Stimulated activated CD8-positive, alpha-beta memory T cell treated with anti-CD3 and anti-CD28 coated beads, Interleukin-4, amount 100 ng/mL, for 24 hours (primary cell): ENCODE measurements around the gene ANXA6.
A peak's percentile ranks its signal among the peaks of the same experiment; 100 is the strongest.

ENCODE experiments used
- DNase-seq: peaks from one replicate; pipeline ENCODE4 v3.0.0-alpha.2; 2020; ENCODE audit warnings: low read depth

ANXA6 gene

DNA sequence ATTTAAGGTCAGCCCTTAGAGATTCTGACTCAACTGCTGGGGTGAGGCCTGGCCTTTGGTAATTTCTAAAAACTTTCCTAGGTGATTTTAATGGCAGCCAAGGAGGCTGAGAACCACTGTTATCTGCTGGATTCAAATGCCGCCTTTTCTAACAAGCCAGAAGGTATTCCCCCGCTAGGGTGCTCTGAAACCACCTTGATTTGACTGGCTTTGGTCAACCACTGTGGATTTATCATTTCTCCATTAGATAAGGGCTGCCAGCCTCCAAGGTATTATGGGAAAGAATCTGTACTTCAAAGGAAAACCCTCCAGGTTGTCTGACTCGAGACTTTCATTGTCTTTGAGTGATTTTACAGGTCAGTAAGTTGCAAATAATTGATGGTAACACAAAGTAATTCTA, 4.3 kb downstream of the ANXA6 start:
- DNase-seq = no peak

- no peak for DNase-seq
Measured at GRCh38 chr5:151151793-151152192, 5.8 kb downstream of the ANXA6 start.

DNA sequence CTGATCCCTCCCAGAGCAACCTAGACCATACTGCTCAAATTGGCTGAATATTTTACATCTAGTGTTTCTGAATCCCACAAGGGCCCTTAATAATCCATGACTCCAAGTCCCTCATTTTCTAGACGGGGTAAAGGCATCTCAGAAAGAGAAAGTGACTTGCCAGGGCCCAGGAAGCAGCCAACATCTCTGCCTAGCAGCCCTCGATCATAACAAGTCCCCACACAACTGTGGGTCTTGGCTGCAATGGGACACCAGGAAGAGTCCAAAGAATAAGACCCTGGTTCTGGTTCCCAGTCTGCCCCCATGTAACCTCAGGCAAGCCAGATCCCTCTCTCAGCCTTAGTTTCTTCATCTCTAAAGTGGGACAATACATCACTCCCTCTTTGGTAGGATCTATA, 6.3 kb downstream of the ANXA6 start:
- no peak for DNase-seq

- DNase-seq = no peak
Measured at GRCh38 chr5:151150471-151151262, 6.9 kb downstream of the ANXA6 start.

DNA sequence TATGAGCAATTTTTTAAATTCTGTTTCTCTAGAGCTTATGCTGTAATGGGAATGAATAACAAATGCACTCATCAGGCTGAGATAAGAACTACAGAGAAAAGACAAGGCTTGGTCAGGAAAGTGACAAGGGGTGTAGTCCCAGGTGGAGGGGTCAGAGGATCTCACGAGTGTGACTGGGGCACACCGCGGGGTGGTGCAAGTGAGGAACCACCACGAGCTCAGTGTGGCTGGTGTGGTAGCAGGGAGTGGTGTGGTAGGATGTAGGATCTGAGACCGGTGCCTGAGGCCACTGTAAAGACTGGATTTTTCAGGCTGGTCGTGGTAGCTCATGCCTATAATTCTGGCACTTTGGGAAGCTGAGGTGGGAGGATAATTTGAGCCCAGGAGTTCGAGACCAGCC, 9.0 kb downstream of the ANXA6 start:
- DNase-seq = no peak

DNA sequence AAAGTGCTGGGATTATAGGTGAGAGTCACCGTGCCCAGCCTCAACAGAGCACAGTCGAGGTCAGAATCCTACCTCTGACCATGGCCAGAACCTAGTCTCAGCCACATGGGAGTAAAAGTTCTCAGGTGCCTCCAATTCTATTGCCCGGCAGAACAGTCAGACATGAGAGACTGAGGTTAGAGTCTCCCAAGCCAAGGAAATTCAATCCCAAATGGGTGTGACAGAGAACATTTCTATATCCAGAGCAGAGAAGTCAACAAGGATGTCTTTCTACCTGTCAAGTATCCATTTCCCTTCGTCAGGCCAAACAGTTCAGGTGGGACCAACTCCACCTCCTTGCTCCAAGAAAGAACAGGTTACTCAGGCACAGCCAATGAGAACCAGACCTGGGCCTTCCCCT, 10.5 kb downstream of the ANXA6 start:
- no peak for DNase-seq

GRCh38 chr5:151146061-151146460, 11.5 kb downstream of the ANXA6 start:
- DNase-seq = no peak

- DNase-seq = no peak
Measured at GRCh38 chr5:151144922-151145321, 12.7 kb downstream of the ANXA6 start.

- DNase-seq = no peak
Measured at GRCh38 chr5:151144275-151144674, 13.3 kb downstream of the ANXA6 start.

DNA sequence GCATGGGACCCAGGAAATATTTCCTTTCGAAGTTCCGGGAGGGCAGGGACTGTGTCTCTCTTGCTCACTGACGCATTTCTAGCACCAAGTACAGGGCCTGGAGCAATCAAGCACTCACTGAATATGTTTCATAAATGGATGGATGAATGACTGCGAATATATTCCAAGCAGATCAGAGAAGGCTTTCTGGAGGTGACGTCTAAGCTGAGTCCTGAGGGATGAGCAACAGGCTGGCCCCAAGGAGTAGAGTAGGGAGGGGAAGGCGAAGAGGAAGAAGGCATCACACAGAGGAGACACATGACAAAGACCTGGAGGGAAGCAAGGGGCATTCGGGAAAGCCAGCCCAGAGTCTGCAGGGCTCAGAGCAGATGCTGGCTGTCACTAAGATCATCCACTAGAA, 13.9 kb downstream of the ANXA6 start:
- DNase-seq = no peak

DNA sequence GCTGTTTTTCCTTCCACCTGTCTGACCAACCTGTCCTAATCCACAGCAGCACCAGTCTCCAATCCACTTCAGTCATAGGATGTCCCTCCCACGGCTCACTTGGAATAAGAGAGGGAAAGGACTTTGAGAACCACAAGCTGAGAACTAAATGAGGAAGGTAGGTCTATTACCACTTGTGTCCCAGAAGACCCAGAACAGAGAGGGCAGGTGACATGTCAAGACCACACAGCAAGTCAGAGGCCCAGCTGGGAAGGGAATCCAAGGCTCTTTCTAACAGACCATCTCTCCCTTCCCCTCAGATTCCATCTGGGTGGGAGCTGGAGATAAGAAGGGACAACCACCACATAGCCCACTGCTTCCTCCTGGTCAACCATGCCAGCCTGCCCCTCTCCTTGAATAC, 14.6 kb downstream of the ANXA6 start:
- no peak for DNase-seq

DNA sequence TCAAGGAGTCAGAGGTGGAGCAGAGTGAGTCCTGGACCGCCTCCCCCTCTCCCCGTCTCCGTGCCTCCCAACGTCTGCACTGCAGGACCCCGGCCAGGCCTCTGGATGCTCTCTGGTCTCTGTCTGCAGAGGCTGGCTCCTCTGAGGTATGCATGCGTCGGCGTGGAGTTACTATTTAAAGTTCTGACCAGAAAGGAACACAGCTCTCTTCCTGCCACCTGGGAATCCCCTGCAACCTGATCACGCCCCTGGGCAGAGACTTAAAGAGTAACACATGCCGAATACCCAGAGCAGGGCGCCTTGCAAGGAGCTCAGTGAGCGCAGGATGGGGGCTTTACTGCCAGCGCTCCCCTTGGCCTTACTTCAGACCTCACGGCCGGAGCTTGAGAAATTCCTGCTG, 16.0 kb downstream of the ANXA6 start:
- DNase-seq = peak; percentile 51

DNA sequence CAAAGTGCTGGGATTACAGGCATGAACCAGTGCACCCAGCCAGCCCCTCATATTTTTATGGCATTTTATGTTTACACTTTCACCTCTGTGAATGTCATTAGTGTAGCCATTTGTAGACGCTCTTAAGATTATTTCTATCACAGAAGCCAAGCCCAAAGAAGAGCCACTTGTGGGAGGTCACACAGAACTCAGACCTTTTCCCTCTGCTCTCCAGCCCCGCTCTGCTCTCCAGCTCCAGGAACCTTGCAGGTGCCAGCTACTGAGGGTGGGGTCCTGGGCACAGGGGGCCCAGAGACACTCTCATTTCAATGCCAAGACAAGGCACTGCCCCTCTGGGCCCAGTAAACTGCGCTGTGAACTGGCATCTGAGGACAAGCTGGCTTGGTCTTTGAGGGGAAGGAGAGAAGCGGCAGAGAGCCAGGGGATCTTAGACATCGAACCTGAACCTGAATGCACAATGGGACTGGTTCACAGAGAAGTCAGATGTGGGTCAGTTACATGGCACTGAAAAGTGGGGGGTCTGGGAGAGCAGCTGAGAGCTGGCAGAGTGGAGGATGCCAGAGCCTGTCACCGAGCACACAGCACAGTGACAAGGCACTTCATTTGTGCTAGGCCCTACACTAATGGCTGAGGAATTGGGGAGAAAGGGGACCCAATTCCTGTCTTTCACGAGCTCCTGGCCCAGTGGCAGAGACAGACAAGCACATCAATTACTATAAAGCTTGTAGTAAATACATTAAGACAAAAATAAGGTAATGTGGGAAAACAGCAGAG, 16.7 kb downstream of the ANXA6 start:
- DNase-seq = no peak

- no peak for DNase-seq
Measured at GRCh38 chr5:151139646-151140045, 17.9 kb downstream of the ANXA6 start.

DNA sequence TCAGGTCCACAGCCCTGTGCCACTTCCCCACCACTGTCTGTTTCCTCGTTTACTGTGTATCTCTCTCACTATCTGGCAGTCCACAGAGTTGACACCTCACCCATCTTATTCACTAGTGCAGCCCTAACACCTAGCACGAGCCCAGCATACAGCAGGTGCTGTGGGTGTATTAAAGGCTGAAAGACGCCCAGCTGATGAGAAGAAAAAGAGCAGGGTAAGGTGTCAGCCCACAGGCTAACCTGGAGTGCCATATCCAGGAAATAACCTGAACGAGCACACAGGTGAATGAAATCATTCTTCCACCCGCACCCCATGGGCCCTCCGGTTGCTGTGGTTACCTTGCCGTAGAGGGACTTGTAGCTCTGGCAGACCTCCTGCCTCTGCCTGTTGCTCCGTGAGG, 18.6 kb downstream of the ANXA6 start:
- no peak for DNase-seq

DNA sequence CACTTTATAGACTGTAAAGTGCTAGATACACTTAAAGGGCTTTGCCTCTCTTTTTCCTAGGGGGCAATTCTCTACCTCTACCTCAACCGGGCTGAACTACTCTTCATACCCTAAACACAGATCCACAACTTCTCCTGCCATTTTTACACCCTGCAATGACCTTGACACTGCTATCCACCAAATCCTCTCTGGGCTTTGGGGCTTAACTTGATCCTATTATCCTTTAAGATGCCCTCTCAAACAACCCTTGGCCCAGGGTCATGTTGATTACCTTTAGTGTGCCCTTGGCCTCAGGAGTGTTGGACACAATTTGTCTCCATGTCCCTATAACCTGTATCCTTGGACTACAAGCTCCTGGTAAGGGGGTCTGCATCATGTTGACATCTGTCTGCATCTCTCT, 19.5 kb downstream of the ANXA6 start:
- no peak for DNase-seq

DNA sequence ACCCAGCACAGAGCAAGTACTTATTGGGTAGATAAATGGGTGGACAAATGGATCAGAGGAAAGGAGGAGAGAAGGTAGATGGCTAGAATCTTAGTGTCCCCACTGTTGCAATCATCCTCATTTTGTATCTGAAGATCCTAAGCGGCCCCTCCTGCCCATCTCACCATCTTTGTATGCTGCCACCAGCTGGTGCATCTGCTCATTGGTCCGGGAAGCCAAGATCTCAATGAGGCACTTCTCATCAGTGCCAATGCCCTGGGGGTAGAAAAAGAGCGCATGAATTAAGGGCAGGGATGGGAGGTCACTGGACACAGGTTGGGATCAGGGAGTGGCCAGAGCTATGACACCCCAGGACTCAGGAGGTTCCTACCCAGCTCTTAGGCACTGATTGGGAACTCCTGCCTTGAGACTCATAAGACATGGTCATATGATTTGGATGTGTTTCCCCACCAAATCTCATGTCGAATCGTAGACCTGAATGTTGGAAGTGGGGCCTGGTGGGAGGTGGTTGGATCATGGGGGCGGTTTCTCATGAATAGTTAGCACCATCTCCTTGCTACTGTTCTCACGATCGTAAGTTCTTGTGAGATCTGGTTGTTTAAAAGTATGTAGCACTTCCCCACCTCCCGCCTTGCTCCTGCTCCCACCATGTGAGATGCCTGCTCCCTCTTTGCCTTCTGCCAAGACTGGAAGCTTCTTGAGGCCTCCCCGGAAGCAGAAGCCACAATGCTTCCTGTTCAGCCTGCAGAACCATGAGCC, 20.3 kb downstream of the ANXA6 start:
- no peak for DNase-seq

DNA sequence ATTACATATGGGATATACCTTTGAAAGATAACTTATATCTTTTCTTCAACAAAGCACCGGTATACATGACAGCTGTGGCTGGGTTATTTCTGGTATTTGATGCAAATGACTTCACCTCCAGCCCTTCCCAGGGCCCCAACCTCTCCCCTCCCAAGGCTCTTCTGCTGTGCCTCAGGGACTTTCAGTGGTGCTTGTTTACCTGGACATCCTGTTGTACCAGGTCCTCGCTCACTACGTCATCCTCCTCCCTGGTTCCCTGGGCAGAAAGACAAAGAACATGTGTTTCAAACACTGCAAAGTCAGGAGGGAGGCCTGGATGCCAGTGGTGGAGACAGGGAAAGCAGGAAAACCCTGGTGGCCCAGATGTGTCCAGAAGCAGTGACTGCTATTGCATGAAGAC, 23.4 kb downstream of the ANXA6 start:
- no peak for DNase-seq

DNA sequence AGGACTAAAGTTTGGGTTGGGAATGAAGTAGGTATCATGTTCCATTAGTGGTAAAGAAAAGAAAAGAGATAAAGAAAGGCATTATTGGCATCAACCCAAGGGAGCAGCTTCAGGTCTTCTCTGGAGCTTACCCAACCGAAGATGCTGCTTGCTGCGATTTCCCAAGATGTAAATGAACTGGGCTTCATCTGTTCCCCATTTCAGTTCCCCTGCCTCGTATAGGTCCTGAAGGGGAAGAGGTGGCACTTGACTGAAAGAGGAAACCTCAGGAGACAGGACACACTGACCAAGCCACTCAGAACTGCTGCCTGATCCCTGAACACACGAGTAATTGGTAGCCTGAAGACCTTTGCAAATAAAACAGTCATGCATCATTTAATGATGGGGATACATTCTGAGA, 24.6 kb downstream of the ANXA6 start:
- no peak for DNase-seq

DNA sequence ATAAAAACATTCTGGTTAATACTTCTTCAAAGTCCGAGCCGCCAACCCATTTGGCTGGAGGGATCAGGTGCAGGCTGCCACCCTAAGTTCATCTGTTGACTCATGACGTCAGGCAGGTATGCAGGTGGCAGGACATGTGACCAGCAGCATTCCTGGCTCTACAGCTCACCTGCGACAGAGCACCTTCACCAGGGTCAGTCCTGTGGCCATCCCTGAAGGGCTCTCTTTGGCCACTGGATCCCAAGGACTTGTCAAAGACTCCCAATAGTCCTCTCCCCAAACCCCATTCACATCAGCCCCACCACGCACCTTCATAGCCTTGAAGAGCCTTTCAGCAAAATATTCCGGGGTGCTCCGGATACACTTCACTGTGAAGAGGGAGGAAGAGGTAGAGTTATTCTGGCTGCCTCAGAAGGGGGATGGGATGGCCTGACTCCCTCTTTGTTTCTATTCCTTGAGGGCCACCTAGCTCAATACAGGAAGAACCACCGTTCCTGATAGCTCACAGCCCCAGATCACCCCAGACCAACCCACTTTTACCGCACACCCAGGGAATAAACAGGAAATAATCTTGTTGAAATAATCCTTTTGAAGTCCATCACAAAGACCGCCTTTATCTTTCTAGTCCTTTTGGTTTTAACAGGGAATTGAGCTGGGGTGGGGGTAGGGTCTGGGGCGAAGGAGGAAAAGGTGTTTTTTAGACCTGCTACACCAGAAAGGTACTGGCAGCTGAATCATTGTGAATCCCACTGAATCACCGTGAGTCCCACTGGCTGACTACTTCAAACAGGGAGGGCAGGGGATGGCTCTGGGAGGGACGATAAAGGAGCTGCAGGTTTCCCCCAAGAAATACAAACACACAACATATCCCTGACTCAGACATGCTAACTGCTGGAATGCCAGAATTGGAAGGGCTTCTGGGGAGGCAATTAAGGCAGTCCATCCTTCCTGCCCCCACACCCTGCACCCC, 26.4 kb downstream of the ANXA6 start:
- DNase-seq = no peak

DNA sequence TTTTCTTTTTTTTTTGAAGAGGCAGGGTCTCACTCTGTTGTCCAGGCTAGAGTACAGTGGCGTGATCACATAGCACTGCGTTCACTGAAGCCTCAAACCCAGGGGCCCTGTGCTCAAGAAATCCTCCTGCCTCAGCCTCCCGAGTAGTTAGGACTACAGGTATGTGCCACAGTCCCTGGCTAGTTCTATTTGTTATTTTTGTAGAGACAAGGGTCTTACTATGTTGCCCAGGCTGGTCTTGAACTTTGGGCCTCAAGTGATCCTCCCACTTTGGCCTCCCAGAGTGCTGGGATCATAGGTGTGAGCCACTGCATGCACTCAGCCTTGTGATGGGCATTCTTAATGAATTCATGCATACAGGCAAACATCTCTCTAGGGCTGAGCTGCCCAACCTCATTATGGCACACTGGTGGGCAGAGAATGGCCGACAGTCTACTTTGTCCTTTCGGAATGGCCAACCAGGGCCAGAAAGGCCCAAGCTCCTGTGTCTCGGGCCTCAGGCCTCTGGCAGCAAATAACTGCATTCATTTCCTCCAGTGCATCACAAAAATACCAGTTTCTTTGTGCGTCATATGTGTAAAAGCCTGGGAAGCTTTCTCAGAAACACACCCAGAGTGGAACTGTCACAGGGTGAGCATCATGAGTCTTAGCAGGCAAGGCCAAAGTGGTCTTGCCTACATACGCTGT, 27.2 kb downstream of the ANXA6 start:
- DNase-seq = no peak
